GM21367 (cell line): Measurements from ENCODE around the gene BNIP3.
"Not testable (repeated sequence)": the region's sequence is repeated elsewhere in the genome, so short reads cannot be mapped to it uniquely, and the experiment has no call there.

Experiments
- ATAC-seq: cut with Tn5 transposase; IDR thresholded peaks from one replicate; pipeline ENCODE4 v1.9.1; 2021; ENCODE audit not compliant: unreplicated experiment

Gene BNIP3

DNA sequence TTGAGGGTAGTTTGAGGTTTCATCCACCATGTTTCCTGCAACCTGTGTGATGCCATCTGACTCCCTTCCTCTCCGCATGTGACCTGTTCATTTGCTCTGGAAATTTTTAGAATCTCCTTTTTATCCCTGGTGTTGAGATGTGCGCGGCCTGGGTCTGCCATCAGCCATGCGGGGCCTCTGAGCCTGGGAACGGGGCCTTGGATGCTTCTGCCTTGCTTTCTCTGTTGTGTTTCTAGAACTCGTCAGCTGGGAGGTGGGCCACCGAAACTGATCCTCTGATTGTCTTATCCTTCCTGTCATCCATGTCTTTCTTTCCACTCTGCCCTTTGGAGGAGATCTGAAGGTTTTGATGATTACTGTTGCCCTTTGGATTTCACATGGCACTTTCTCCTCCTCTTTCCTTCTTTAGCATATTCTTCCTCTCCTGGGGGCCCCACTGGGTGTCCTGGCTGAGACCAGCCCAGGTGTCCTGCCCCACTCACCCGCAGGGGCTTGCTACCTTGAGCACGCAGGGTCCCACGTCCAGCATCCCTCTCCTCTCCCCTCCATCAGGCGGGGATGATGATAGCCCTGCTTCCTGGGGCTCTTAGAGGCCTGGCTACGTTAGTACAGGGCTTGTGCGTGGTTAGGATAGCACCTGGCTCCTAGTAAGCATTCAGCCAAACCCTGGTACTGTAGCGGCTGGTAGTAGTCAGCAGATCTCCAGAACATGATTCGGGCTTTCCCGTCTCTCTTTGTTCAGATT is 51.0 kb downstream of the BNIP3 start:
- no peak for ATAC-seq

DNA sequence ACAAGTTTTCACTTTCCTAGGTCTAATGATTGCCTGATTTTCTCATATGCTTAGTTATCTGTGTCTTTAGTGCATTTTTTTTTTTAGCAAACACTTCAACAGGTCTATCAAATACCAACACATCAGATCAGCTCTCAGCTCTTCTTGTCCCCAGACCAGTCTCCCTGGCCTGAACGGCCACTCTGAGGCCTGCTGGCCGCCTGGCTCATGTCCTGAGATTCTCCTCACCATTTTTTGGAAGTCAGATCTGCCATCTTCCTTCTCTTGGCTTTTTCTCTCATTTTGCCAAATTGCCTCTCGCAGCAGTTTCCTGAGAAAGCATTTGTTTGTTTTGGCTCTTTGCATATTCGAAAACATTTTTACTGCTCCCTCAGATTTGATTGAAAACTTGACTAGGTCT is 51.6 kb downstream of the BNIP3 start:
- no peak for ATAC-seq

DNA sequence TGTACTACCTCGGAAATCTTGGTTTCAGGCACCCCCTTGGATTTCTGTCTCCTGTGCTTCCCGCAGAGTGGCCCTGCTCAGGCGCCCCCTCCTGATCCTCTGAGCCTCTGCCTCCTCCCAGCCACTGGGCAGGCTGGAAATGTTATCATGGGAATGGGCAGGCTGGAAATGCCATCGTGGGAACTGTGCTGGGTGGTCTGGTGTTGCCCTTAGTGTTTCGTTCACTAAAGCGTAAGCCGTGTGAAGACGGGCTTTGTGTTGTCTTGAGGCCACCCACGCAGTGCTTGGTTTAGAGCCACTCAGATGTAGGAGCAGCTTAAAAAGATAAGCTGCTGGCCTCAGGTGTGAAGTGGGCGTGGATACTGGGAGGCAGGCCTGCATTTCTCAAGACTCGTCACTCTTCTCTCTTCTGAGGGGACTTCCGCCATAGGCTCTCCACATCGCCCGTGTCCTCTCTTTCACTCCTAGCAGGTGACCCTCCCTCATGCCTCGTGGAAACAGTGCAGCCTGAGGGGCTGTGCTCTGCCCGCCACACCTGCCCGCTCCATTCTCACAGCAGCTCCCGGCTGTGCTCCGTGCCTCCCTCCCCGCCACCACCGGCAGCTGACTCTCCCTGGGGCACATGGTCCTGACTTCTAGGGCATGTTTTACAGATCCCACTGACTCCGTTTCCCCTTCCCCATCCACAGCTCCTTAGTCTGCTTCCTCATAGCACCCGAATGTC is 52.4 kb downstream of the BNIP3 start:
- no peak for ATAC-seq

DNA sequence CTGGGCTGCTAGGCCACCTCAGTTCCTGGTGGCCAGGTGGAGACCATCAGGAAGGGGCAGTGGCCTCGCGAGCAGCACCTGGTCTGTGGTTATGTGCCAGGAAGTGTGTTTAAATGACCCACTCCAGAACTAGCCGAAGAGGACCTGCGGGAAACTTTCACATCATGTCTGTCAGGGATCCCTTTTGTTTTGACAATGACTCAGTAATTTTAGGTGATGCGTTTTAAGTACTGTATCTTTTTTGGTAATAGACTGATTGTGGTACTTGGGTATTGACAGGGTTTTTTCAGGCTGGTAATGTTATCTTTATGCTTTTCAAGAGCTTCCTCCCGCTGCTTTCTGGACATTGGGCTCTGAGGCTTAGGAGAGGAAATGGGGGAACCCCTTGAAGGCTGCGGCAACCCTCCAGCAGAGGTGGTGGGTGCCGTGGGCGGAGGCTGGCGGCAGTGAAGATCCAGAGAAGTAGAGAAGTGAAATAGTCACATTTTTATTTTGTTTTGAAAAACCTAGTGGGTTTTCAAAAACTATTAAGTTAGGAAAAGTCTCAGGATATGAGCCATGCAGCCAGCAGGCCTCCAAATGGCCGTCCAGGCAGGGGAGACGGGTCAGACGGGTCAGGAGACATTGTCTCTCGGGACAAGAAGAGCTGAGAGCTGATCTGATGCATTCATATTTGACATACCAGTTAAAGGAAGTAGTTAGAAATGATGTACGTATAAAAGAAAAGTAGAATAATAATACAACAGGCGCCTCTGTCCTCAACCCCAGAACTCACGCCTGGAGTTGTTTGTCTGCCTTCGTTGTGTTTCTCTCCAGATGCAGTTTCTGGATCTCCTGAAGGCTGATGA is 53.3 kb downstream of the BNIP3 start:
- peak; percentile 79 for ATAC-seq

DNA sequence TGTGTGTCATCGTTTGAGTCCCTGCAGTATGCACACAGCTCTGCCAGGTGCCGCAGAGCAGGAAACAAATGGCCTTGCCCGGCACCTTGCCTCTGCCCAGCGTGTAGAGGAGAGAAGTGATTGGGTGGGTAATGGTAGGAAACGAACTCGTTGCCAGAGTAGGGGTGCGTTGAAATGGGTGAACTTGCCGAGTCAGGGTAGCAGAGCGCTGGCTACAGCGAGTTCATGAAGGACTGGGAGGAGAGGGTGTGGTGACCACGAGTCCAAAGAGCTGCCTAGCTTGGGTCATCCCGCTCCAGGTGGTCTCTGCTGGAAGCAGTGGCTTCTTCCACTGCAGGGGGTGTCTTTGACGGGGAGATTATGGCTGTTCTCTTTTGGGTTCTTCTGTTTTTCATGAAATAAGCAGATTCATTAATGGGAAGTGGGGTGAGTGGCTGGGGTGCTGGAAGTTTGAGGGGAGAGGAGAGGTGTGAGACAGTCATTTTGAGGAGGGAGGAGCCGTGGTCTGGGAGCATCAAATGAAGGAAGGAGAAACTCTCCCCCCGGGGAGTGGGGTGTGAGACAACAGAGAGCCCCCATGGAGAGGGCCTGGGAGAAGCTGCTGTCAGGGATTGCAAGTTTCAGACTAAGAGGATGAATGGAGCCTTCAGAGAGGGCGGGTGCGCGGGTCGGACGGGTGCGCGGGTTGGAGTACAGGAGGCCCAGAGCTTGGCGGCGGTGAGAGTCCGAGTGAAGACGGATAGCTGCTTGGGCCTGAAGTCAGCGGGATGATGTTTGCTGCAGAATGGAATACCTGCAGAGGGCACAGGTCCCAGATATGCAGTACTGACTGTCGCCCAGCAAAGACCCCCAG is 54.8 kb downstream of the BNIP3 start:
- no peak for ATAC-seq

DNA sequence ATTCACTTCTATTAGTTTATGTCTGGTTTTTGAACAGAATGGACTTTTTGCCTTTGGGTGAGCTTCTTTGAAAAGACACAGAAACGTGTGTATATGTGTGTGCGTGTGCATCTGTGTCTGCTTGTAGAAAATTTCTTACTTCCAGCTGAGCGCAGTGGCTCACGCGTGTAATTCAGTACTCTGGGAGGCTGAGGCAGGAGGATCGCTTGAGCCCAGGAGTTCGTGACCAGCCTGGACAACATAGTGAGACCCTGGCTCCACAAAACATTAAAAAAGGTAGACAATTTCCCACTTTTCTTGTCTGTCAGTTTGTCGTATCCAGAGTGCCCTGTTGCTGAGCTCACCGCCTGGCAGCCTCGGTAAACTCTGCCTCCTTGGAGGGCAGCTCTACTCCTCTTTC is 55.5 kb downstream of the BNIP3 start:
- ATAC-seq = no peak

DNA sequence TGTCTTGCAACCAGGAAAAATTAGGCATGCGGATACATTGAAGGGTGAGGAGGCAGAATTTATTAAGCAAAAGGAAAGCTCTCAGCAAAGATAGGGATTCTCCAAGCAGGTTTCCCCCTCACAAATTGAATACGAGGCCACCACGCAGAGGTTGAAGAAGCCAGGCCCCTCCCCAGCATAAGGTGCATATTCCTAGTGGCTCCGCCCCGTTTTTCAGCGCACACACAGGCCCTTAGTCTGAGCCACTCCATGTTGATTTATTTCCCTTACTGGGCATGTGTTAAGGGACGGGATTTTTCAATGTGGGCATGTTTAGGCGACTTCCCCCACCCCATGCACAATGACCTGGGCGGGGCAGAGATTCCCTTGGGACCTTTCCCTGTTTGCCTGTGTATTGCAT is 56.0 kb downstream of the BNIP3 start:
- ATAC-seq = no peak

DNA sequence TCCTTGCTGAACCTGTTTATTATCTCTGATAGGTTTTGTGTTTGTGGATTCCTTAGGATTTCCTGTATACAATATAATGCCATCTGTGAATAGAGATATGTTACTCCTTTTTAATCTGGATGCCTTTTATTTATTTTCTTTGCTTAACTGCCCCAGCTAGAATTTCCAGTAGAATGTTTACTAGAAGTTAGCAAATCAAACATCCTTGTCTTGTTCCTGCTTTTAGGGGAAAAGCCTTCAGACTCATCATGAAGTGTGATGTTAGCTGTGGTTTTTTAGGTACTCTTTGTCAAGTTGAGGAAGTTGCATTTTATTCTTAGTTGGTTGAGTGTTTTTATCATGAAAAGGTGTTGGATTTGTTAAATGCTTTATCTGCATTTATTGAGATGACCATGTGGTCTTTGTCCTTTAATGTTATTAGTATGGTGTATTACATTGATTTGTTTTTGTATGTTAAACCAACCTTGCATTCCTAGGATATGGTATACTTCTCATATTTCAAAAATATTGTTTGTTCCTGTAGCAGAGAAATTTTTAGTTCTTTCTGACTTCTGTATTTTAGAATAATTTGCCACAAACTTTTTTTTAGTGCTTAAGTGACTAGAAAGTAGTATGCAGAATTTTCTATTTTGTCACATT is 56.6 kb downstream of the BNIP3 start:
- no peak for ATAC-seq

DNA sequence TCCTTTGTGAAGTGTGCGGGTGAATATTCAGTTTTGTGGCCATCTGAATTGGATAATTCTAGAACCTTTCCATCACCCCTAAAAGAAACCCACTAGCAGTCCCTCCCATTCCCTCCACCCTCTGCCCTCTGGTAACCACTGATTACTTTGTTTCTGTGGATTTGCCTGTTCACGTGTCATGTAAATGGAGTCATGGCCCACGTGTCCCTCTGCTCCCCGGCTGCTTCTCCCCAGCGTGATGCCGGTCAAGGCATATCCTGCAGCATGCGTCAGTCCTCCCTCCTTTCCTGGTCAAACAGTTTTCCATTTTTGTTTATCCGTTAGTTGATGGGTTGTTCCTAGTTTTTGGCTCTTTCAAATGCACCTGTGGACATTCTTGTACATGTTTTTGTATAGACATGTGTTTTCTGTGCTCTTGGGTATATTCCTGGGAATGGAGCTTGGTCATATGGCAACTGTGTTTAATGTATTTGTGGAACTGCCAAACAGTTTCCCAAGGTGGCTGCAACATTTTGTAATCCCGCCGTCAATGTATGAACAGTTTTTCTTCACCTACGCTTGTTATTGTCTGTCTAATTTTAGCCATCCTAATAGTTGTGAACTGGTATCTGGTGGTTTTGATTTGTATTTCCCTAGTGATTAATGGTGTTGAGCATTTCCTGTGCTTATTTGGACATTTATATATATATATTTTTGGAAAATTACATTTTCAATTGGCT is 58.5 kb downstream of the BNIP3 start:
- no peak for ATAC-seq

DNA sequence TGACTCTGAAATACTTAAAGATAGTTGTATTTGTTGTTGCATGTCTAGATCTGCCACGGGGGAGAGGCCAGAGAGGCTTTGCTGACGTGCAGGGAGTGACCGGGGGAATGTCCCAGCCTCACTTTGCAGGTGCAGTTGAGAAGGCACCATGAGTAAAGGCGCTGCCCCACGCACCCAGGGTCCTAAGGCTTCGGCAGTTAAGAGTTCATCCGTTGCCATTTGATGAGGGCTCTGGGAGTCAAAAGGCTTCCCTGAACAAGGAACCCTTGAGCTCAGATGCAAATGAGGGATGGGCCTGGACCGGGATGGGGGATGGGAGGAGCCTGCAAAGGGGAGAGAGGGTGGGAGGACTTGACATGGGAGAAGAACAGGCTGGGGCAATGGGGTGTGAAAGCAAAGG is 60.5 kb downstream of the BNIP3 start:
- no peak for ATAC-seq

DNA sequence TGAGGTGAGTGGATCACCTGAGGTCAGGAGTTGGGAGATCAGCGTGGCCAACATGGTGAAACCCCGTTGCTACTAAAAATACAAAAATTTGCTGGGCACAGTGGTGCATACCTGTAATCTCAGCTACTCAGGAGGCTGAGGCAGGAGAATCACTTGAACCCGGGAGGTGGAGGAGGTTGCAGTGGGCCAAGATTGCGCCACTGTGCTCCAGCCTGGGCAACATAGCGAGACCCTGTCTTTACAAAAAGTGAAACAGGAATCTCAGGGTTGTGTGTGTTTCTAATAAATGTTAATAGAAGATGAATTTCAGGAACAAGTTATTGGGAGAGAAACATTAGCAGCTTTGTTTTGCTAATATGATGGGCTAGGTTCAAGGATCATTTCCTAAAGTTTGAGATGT is 61.0 kb downstream of the BNIP3 start:
- ATAC-seq = no peak

DNA sequence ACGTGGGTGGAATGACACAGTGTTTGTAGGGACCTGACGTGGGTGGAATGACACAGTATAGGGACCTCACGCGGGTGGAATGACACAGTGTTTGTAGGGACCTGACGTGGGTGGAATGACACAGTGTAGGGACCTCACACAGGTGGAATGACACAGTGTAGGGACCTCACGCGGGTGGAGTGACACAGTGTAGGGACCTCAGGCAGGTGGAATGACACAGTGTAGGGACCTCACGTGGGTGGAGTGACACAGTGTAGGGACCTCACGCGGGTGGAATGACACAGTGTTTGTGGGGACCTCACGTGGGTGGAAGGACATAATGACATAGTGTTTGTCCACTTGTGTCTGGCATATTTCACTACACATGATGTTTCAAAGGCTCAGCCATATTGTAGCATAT is 61.6 kb downstream of the BNIP3 start:
- no peak for ATAC-seq

DNA sequence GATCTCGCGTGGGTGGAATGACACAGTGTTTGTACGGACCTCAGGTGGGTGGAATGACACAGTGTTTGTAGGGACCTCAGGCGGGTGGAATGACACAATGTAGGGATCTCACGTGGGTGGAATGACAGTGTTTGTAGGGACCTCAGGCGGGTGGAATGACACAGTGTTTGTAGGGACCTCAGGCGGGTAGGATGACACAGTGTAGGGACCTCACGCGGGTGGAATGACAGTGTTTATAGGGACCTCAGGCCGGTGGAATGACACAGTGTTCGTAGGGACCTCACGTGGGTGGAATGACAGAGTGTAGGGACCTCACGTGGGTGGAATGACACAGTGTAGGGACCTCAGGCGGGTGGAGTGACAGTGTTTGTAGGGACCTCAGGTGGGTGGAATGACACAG is 62.3 kb downstream of the BNIP3 start:
- not testable (repeated sequence) for ATAC-seq
